ENCODE measurements around the gene CDK13.

The CDK13 gene

DNA sequence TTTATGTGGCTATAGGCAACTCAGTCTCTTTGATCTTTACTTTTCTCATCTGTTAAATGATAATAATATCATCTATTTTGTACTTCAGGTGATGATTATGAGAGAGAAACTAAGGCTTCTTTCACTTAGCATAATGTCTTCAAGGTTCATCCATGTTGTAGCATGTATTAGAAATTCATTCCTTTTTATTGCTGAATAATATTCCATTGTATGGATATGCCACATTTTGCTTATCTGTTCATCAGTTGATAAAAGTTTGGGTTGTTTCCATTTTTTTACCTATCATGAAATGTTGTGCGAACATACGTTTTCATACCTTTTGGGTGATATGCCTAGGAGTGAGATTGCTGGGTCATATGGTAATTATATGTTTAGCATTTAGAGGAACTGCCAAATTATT lies 7.2 kb upstream of the CDK13 start:
- Mint-ChIP-seq H3K4me1 (peaks cover under 1% of the 10 kb centered on the region), H3K9me3 (peaks cover 2% of the 10 kb centered on the region), H3K27ac (no peak overlapping the region), H3K36me3 (ENCODE audit: low read depth) (no peaks in the 10 kb centered on the region), H3K4me3 (no peak overlapping the region), H3K27me3 (ENCODE audit: low read depth) (no peaks in the 10 kb centered on the region)
- TF ChIP-seq, protein P1, sequence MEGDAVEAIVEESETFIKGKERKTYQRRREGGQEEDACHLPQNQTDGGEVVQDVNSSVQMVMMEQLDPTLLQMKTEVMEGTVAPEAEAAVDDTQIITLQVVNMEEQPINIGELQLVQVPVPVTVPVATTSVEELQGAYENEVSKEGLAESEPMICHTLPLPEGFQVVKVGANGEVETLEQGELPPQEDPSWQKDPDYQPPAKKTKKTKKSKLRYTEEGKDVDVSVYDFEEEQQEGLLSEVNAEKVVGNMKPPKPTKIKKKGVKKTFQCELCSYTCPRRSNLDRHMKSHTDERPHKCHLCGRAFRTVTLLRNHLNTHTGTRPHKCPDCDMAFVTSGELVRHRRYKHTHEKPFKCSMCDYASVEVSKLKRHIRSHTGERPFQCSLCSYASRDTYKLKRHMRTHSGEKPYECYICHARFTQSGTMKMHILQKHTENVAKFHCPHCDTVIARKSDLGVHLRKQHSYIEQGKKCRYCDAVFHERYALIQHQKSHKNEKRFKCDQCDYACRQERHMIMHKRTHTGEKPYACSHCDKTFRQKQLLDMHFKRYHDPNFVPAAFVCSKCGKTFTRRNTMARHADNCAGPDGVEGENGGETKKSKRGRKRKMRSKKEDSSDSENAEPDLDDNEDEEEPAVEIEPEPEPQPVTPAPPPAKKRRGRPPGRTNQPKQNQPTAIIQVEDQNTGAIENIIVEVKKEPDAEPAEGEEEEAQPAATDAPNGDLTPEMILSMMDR (IDR thresholded peaks at IDR 0.05; ENCODE audit: unreplicated experiment in 3 of 3): no peak

DNA sequence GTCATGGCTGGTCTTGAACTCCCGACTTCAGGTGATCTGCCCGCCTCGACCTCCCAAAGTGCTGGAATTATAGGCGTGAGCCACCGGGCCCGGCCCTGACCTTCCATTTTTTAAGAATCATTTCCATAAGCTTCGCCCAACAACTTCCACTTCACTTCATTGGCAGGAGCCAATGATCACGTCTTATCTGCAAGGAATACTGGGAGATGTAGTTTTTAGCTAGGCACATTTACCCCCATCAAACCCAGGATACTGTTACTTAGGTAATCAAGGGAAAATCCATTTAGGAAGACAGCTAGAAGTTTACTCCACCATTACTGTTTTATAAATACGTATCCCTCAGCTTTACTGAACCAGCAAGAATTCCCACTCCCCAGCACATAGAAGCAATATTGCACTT lies 3.4 kb upstream of the CDK13 start:
- Mint-ChIP-seq H3K27me3 (ENCODE audit: low read depth) (peaks cover 3% of the 10 kb centered on the region), H3K36me3 (ENCODE audit: low read depth) (no peaks in the 10 kb centered on the region), H3K4me3 (peak overlapping the region in 2 of 3 experiments; percentile 3 to 58), H3K27ac (no peak overlapping the region), H3K9me3 (peaks cover 2% of the 10 kb centered on the region), H3K4me1 (peaks cover 13% of the 10 kb centered on the region)
- TF ChIP-seq, protein P1 (IDR thresholded peaks at IDR 0.05; ENCODE audit: unreplicated experiment in 3 of 3): no peak

DNA sequence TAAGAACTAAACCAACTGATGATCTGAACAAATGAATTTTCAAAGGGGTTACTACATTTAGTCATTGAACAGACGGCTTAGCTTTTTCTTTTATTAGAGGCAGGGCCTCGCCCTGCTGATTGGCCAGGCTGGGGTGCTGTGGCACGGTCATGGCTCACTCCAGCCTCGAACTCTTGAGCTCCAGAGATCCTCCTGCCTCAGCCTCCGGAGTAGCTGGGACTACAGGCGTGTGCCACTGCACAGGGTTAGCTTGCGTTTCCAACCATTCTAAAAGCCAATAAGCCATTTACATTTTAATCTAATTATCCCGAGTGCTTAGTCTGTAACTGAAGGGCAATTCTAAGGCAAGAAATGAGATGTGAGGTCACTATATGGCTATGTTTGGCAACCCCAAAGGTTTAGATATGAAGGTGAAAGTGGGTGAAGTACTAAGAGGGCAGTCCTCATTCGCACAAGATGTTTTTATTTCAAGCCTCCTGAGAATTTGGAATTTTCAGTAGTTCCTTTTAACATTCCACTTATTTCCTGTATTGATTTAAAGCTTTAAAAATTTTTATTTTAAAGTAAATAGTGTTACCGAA lies 1.6 kb upstream of the CDK13 start:
- TF ChIP-seq, protein P1 (IDR thresholded peaks at IDR 0.05; ENCODE audit: unreplicated experiment in 3 of 3): no peak
- Mint-ChIP-seq H3K4me1 (peaks cover 18% of the 10 kb centered on the region), H3K9me3 (no peaks in the 10 kb centered on the region), H3K27me3 (ENCODE audit: low read depth) (peaks cover 3% of the 10 kb centered on the region), H3K4me3 (peak overlapping the region; percentile 97 to 100 (median 99)), H3K36me3 (ENCODE audit: low read depth) (no peaks in the 10 kb centered on the region), H3K27ac (peak overlapping the region; percentile 100)

DNA sequence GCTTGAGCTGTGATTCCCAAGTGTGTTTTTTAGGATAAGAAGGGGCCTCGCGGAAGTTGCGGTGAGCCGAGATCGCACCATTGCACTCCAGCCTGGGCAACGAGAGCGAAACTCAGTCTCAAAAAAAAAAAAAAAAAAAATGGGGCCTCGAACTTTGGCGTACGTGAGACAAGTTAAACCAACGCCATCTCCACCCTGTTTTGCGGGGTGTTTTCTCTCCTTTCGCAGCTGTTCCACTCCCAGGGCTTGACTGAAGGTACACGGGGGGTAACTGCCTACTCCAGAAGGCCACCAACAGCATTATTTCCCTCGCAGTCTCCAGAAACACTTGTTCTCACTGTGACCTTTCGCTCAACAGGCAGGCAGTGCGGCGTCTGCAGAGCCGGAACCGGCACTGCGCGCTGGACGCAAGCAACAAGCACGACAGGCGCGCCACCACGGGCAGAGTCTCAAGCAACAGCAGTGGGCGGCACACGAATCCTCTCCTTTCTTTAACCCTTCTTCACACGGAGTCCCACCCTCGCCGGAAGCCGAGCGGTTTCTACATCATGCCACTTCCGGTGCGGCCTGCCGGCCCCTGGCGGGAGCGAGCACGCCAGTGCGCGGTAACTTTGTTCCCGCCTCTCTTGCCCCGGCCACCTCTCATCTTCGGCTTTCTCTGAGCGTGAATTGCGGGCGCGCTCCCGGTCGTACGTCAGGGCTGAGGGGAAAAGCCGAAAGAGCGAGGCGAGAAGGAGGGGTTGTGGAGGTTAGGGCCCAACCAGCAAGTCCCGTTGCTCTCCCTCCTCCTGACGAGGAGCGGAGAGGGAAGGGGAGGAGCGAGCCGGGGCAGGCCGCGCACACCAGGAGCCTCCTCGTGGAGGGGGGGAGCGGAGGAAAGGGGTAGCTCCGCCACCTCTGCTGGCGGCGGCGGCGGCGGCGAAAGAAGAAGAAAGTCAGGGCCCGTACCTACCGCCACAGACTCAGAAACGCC lies 814 bp upstream of the CDK13 start:
- H3K4me3 Mint-ChIP-seq: peak overlapping the region; percentile 97 to 100 (median 99)

DNA sequence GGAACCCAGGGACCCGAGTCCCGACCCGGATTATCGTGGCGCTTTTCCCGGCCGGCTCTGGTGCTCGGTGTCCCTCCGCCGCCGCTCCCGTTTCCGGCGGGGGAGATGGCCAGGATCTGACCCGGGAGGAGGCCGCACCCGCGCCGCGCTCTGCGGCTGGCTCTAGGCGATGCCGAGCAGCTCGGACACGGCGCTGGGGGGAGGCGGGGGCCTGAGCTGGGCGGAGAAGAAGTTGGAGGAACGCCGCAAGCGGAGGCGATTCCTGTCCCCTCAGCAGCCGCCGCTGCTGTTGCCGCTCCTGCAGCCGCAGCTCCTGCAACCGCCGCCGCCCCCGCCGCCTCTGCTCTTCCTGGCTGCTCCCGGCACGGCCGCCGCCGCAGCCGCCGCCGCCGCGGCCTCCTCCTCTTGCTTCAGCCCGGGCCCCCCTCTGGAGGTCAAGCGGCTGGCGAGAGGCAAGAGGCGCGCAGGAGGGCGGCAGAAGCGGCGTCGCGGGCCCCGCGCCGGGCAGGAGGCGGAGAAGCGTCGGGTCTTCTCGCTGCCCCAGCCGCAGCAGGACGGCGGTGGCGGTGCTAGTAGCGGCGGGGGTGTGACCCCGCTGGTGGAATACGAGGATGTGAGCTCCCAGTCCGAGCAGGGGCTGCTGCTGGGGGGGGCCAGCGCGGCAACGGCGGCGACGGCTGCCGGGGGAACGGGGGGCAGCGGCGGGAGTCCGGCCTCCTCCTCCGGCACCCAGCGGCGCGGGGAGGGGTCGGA lies 593 bp downstream of the CDK13 start:
- Mint-ChIP-seq H3K4me3 (peak overlapping the region; percentile 97 to 100 (median 99)), H3K27ac (peak overlapping the region; percentile 100), H3K36me3 (ENCODE audit: low read depth) (peaks cover 5% of the 10 kb centered on the region), H3K27me3 (ENCODE audit: low read depth) (peaks cover 3% of the 10 kb centered on the region), H3K9me3 (no peaks in the 10 kb centered on the region), H3K4me1 (peaks cover 32% of the 10 kb centered on the region)
- TF ChIP-seq, protein P1 (IDR thresholded peaks at IDR 0.05; ENCODE audit: unreplicated experiment in 3 of 3): no peak

More for the DNA sequence above, 814 bp upstream of the CDK13 start:
- TF ChIP-seq, protein P1 (IDR thresholded peaks at IDR 0.05; ENCODE audit: unreplicated experiment in 3 of 3): no peak
- Mint-ChIP-seq H3K9me3 (no peaks in the 10 kb centered on the region), H3K36me3 (ENCODE audit: low read depth) (no peaks in the 10 kb centered on the region), H3K27me3 (ENCODE audit: low read depth) (peaks cover 3% of the 10 kb centered on the region), H3K4me1 (peaks cover 18% of the 10 kb centered on the region), H3K27ac (peak overlapping the region; percentile 100)
